Caco-2 (cell line): ENCODE measurements around the gene CREBL2. TPM values are rescaled to one million over a fixed set of nuclear protein-coding genes. Genes with fewer than 3 reads are reported as not detected.
"Not testable (repeated sequence)": the region's sequence is repeated elsewhere in the genome, so short reads cannot be mapped to it uniquely, and the experiment has no call there.

ENCODE experiments used
- BruUV-seq: library from RNA; stranded (reverse); fragments of 400-500 nt; replicated peaks from 2 replicates; lab custom pipeline; 2021; lab: Mats Ljungman, UMichigan
- CTCF ChIA-PET: fragments of 300-600 bp; sonication (Branson Sonifier 250); formaldehyde crosslinking; loops from one replicate; lab custom pipeline; 2022; ENCODE audit warnings: antibody characterized with exemption; lab: Charles Lee
- POLR2A ChIA-PET: fragments of 300-600 bp; sonication (Branson Sonifier 250); formaldehyde crosslinking; loops from one replicate; lab custom pipeline; 2022; ENCODE audit warnings: antibody characterized with exemption; lab: Charles Lee
- DNase-seq, 2 experiments: peaks; one replicate each; pipeline versions ENCODE4 v3.0.0 to v3.0.0-alpha.2; 2020 to 2022
- H3K27me3 ChIP-seq: replicated peaks from 2 replicates; pipeline ENCODE4 v1.6.0; 2011; ENCODE audit warnings: low read length; ENCODE audit not compliant: control insufficient read depth, insufficient read depth
- H3K36me3 ChIP-seq: 2 replicates; pipeline ENCODE4 v1.5.1; 2011; ENCODE audit warnings: low read length; ENCODE audit not compliant: control insufficient read depth, insufficient read depth
- H3K4me1 ChIP-seq: fragments of 250-450 bp; sonication (Bioruptor Pico); 2 replicates; pipeline ENCODE4 v1.5.1; 2020; ENCODE audit warnings: mild to moderate bottlenecking
- H3K4me3 ChIP-seq: 2 replicates; pipeline ENCODE4 v1.5.1; 2011; ENCODE audit warnings: low read depth, mild to moderate bottlenecking, control low read depth, low read length
- H3K9me3 ChIP-seq: fragments of 250-450 bp; sonication (Bioruptor Pico); 2 replicates; pipeline ENCODE4 v1.5.1; 2020; ENCODE audit warnings: mild to moderate bottlenecking, moderate library complexity
- H3K27ac Mint-ChIP-seq: one replicate; pipeline ENCODE4 v1.8.0; 2022; ENCODE audit warnings: mixed read lengths; ENCODE audit not compliant: unreplicated experiment
- H3K27me3 Mint-ChIP-seq: one replicate; pipeline ENCODE4 v1.8.0; 2022; ENCODE audit warnings: mixed read lengths; ENCODE audit not compliant: insufficient read depth, unreplicated experiment
- H3K36me3 Mint-ChIP-seq: one replicate; pipeline ENCODE4 v1.8.0; 2022; ENCODE audit warnings: mild to moderate bottlenecking, mixed read lengths; ENCODE audit not compliant: insufficient read depth, unreplicated experiment
- H3K4me1 Mint-ChIP-seq: one replicate; pipeline ENCODE4 v1.8.0; 2022; ENCODE audit warnings: low read depth, mixed read lengths; ENCODE audit not compliant: unreplicated experiment
- H3K4me3 Mint-ChIP-seq: one replicate; pipeline ENCODE4 v1.8.0; 2022; ENCODE audit warnings: mild to moderate bottlenecking, moderate library complexity, mixed read lengths; ENCODE audit not compliant: unreplicated experiment
- H3K9me3 Mint-ChIP-seq: one replicate; pipeline ENCODE4 v1.8.0; 2022; ENCODE audit warnings: mixed read lengths; ENCODE audit not compliant: unreplicated experiment
- intact Hi-C: fragments of 100-400 bp; cut with micrococcal nuclease; formaldehyde crosslinking; loops from one replicate; pipeline ENCODE4 v1.10.0; 2022; ENCODE audit not compliant: unreplicated experiment
- total RNA-seq: library from RNA; stranded (reverse); gene quantifications from 2 replicates; pipeline ENCODE4 v1.2.3, GENCODE V29; 2022
- TF ChIP-seq, protein P1 (sequence below), 2 experiments: fragments of 200-600 bp in 1 of 2; IDR thresholded peaks; 1 replicate in 1 of 2; 2 replicates in 1 of 2; pipeline versions ENCODE4 v1.5.1 to v1.8.0; 2011 to 2022; ENCODE audit warnings: antibody characterized with exemption in 1 of 2, control low read depth in 1 of 2, inconsistent platforms in 1 of 2, low read depth in 1 of 2, low read length in 1 of 2, mild to moderate bottlenecking in 1 of 2, moderate library complexity in 1 of 2; ENCODE audit not compliant: insufficient read depth in 1 of 2, severe bottlenecking in 1 of 2, unreplicated experiment in 1 of 2

CREBL2 gene
- total RNA-seq, 1 experiment from 2014 or later: 26.3 TPM

DNA sequence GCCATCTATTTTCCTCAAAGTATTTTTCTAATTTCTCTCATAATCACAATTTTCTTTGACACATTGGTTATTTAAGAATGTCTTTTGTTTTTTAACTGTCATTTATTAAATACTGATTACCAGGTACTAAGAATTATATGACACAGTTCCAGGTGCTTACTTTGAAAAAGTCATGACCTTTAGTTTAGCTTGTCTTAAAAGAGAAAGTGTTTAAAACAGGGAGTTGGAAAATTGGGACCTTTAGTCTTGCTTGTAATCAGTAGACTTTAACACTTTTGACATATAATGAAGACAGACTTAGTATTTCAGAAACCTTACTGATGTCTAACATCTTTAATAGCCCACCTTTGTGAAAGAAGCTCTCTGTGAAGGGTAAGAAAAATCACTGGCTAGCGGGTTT, 19.2 kb downstream of the CREBL2 start:
- Mint-ChIP-seq H3K27ac (no peak overlapping the region), H3K4me3 (no peak overlapping the region), H3K9me3 (no peaks in the 10 kb centered on the region), H3K4me1 (peaks cover 11% of the 10 kb centered on the region), H3K36me3 (peaks cover 5% of the 10 kb centered on the region), H3K27me3 (no peaks in the 10 kb centered on the region)
- Histone ChIP-seq H3K4me3 (no peak overlapping the region), H3K4me1 (no peaks in the 10 kb centered on the region; the same call in 1 of the 2 replicates), H3K27me3 (no peaks in the 10 kb centered on the region), H3K9me3 (no peaks in the 10 kb centered on the region), H3K36me3 (no peaks in the 10 kb centered on the region)
- ChIA-PET POLR2A (no interaction called here), CTCF (interaction anchor here (0.6 to 0.9 kb wide), 2 partner anchors 10 to 17 kb away, joined by 3 to 10 read pairs; no protein-coding TSS in a partner anchor)
- intact Hi-C loops: no loop called here
- BruUV-seq: no TSS peak
- no peak for DNase-seq
- TF ChIP-seq, protein P1, sequence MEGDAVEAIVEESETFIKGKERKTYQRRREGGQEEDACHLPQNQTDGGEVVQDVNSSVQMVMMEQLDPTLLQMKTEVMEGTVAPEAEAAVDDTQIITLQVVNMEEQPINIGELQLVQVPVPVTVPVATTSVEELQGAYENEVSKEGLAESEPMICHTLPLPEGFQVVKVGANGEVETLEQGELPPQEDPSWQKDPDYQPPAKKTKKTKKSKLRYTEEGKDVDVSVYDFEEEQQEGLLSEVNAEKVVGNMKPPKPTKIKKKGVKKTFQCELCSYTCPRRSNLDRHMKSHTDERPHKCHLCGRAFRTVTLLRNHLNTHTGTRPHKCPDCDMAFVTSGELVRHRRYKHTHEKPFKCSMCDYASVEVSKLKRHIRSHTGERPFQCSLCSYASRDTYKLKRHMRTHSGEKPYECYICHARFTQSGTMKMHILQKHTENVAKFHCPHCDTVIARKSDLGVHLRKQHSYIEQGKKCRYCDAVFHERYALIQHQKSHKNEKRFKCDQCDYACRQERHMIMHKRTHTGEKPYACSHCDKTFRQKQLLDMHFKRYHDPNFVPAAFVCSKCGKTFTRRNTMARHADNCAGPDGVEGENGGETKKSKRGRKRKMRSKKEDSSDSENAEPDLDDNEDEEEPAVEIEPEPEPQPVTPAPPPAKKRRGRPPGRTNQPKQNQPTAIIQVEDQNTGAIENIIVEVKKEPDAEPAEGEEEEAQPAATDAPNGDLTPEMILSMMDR (IDR thresholded peaks at IDR 0.05; ENCODE audit: insufficient read depth in 1 of 2, low read depth in 1 of 2, low read length in 1 of 2, severe bottlenecking in 1 of 2, unreplicated experiment in 1 of 2): no peak

DNA sequence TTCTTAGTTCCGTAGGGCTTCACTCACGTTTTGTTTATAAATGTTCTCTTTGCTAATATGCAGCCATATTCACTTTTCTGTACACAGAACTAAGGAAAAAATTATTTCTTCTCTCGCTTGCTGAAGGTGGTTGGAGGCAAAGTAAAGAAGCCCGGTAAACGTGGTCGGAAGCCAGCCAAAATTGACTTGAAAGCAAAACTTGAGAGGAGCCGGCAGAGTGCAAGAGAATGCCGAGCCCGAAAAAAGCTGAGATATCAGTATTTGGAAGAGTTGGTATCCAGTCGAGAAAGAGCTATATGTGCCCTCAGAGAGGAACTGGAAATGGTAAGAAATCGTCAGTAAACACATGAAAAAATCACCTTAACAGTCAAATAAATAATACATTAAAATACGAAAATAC, 24.0 kb downstream of the CREBL2 start:
- H3K27ac Mint-ChIP-seq: no peak overlapping the region
- H3K36me3 ChIP-seq: no peaks in the 10 kb centered on the region
- H3K9me3 Mint-ChIP-seq: peaks cover 16% of the 10 kb centered on the region
- no peaks in the 10 kb centered on the region; the same call in 1 of the 2 replicates for H3K4me1 ChIP-seq
- no peaks in the 10 kb centered on the region for H3K9me3 ChIP-seq
- H3K4me3 ChIP-seq: no peak overlapping the region
- H3K27me3 Mint-ChIP-seq: no peaks in the 10 kb centered on the region
- H3K27me3 ChIP-seq: no peaks in the 10 kb centered on the region
- H3K36me3 Mint-ChIP-seq: peaks cover 45% of the 10 kb centered on the region
- CTCF ChIA-PET: no interaction called here
- BruUV-seq: no TSS peak
- peaks cover 13% of the 10 kb centered on the region for H3K4me1 Mint-ChIP-seq
- POLR2A ChIA-PET: no interaction called here
- TF ChIP-seq, protein P1 (IDR thresholded peaks at IDR 0.05; ENCODE audit: insufficient read depth in 1 of 2, low read depth in 1 of 2, low read length in 1 of 2, severe bottlenecking in 1 of 2, unreplicated experiment in 1 of 2): no peak
- DNase-seq: no peak
- intact Hi-C loops: no loop called here
- no peak overlapping the region for H3K4me3 Mint-ChIP-seq

DNA sequence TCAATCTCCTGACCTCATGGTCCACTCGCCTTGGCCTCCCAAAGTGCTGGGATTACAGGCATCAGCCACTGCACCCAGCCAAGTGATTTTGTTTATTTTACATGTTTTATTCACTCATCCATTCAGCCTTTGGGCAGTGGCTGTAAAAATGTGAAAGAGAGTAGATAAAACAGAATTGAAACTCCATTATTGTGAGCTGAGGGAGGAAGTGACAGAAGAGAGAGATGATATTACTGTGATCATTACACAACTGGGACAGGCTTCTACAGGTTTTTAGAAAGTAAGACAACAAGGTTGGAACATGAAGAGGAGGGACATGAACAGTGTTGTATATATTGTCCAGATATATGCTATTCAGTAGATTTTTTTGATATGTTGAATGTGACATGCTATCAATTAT, 25.0 kb downstream of the CREBL2 start:
- intact Hi-C loops: no loop called here
- no peak for DNase-seq
- Mint-ChIP-seq H3K4me3 (no peak overlapping the region), H3K36me3 (peaks cover 55% of the 10 kb centered on the region), H3K27me3 (no peaks in the 10 kb centered on the region), H3K4me1 (peaks cover 6% of the 10 kb centered on the region), H3K9me3 (peaks cover 21% of the 10 kb centered on the region), H3K27ac (no peak overlapping the region)
- CTCF ChIA-PET: no interaction called here
- no peaks in the 10 kb centered on the region for H3K36me3 ChIP-seq
- TF ChIP-seq, protein P1 (IDR thresholded peaks at IDR 0.05; ENCODE audit: insufficient read depth in 1 of 2, low read depth in 1 of 2, low read length in 1 of 2, severe bottlenecking in 1 of 2, unreplicated experiment in 1 of 2): no peak
- H3K4me1 ChIP-seq: no peaks in the 10 kb centered on the region
- H3K9me3 ChIP-seq: no peaks in the 10 kb centered on the region
- POLR2A ChIA-PET: no interaction called here
- no TSS peak for BruUV-seq
- no peak overlapping the region for H3K4me3 ChIP-seq
- no peaks in the 10 kb centered on the region for H3K27me3 ChIP-seq

DNA sequence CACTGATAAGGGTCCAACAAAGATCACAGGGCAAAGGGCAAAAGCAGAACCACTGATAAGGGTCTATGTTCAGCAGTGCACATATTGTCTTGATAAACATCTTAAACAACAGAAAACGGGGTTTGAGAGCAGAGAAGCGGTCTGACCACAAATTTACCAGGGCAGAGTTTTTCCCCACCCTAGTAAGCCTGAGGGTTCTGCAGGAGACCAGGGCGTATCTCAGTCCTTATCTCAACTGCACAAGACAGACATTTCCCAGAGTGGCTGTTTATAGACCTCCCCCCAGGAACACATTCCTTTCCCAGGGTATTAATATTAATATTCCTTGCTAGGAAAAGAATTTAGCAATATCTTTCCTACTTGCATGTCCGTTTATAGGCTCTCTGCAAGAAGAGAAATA, 28.3 kb downstream of the CREBL2 start:
- POLR2A ChIA-PET, intact Hi-C loops, H3K36me3 ChIP-seq, H3K9me3 ChIP-seq, DNase-seq, H3K4me3 ChIP-seq, H3K27ac Mint-ChIP-seq, H3K4me3 Mint-ChIP-seq, CTCF ChIA-PET, H3K4me1 Mint-ChIP-seq, BruUV-seq, H3K4me1 ChIP-seq, H3K27me3 ChIP-seq, H3K27me3 Mint-ChIP-seq: not testable (repeated sequence)
- Mint-ChIP-seq H3K9me3 (peaks cover 21% of the 10 kb centered on the region), H3K36me3 (peaks cover 62% of the 10 kb centered on the region)
